PC-3 (cell line): ENCODE data around the gene DCANP1. TPM values are rescaled to one million over a fixed set of nuclear protein-coding genes. Genes with fewer than 3 reads are reported as not detected.

Source experiments
- ATAC-seq: fragments of 200-7000 bp; cut with Tn5 transposase; 2 replicates; pipeline ENCODE4 v1.9.1; 2020; ENCODE audit warnings: mild to moderate bottlenecking, moderate library complexity
- BruUV-seq: library from RNA; stranded (reverse); fragments of 400-500 nt; replicated peaks from 2 replicates; lab custom pipeline; 2021; lab: Mats Ljungman, UMichigan
- CTCF ChIA-PET: fragments of 300-600 bp; sonication (Branson Sonifier 250); formaldehyde crosslinking; loops from one replicate; lab custom pipeline; 2022; ENCODE audit warnings: antibody characterized with exemption; lab: Charles Lee
- POLR2A ChIA-PET: fragments of 300-600 bp; sonication (Branson Sonifier 250); formaldehyde crosslinking; loops from one replicate; lab custom pipeline; 2022; ENCODE audit warnings: antibody characterized with exemption; ENCODE audit not compliant: unreplicated experiment; lab: Charles Lee
- DNase-seq: peaks from one replicate; pipeline ENCODE4 v3.0.0-alpha.2; 2015
- H2AFZ ChIP-seq: fragments of 300-600 bp; sonication (generic); 2 replicates; pipeline ENCODE4 v1.6.0; 2016; ENCODE audit warnings: antibody characterized with exemption, low read length
- H3F3A ChIP-seq: fragments of 300-600 bp; sonication (generic); one replicate; pipeline ENCODE4 v1.6.0; 2017; ENCODE audit warnings: antibody characterized with exemption, low read length, control low read depth, mild to moderate bottlenecking; ENCODE audit not compliant: unreplicated experiment
- H3K27ac ChIP-seq: fragments of 300-600 bp; sonication (generic); 2 replicates; pipeline ENCODE4 v1.5.1; 2016; ENCODE audit warnings: mild to moderate bottlenecking, low read length
- H3K27me3 ChIP-seq: fragments of 300-600 bp; sonication (generic); 2 replicates; pipeline ENCODE4 v1.6.1; 2016; ENCODE audit warnings: low read length, mixed read lengths
- H3K36me3 ChIP-seq: fragments of 300-600 bp; sonication (generic); 2 replicates; pipeline ENCODE4 v1.6.1; 2016; ENCODE audit warnings: low read depth, mixed run types, low read length, mixed read lengths
- H3K4me1 ChIP-seq: fragments of 300-600 bp; sonication (generic); 2 replicates; pipeline ENCODE4 v1.5.1; 2016; ENCODE audit warnings: low read length; ENCODE audit not compliant: insufficient read depth
- H3K4me2 ChIP-seq: fragments of 300-600 bp; sonication (generic); 2 replicates; pipeline ENCODE4 v1.6.0; 2016; ENCODE audit warnings: low read length
- H3K4me3 ChIP-seq: fragments of 300-600 bp; sonication (generic); 2 replicates; pipeline ENCODE4 v1.5.1; 2016; ENCODE audit warnings: mild to moderate bottlenecking, low read length, mixed read lengths
- H3K79me2 ChIP-seq: fragments of 300-600 bp; sonication (generic); 2 replicates; pipeline ENCODE4 v1.6.1; 2017; ENCODE audit warnings: low read length, mixed read lengths
- H3K9ac ChIP-seq: fragments of 300-600 bp; sonication (generic); 2 replicates; pipeline ENCODE4 v1.6.0; 2016; ENCODE audit warnings: mild to moderate bottlenecking, low read length
- H3K9me2 ChIP-seq: fragments of 300-600 bp; sonication (generic); replicated peaks from 2 replicates; pipeline ENCODE4 v1.6.1; 2016; ENCODE audit warnings: mixed run types, low read length, mixed read lengths
- H3K9me3 ChIP-seq: fragments of 300-600 bp; sonication (generic); 2 replicates; pipeline ENCODE4 v1.6.1; 2016; ENCODE audit warnings: low read length, mixed read lengths
- H4K20me1 ChIP-seq: fragments of 300-600 bp; sonication (generic); 2 replicates; pipeline ENCODE4 v1.6.1; 2016; ENCODE audit warnings: low read length, mixed read lengths
- EZH2 ChIP-seq: fragments of 300-600 bp; sonication (generic); IDR thresholded peaks from one replicate; pipeline ENCODE4 v1.6.1; 2017; ENCODE audit warnings: antibody characterized with exemption, mild to moderate bottlenecking, low read length; ENCODE audit not compliant: unreplicated experiment
- EZH2phosphoT487 ChIP-seq: fragments of 300-600 bp; sonication (generic); IDR thresholded peaks from 2 replicates; pipeline ENCODE4 v1.6.1; 2018; ENCODE audit warnings: mild to moderate bottlenecking, antibody characterized with exemption, low read length, borderline replicate concordance
- intact Hi-C: fragments of 100-400 bp; cut with micrococcal nuclease; formaldehyde crosslinking; loops from 2 replicates; pipeline ENCODE4 v1.9.0; 2023
- total RNA-seq: library from RNA; depleted of rRNA; stranded (reverse); fragments of >200 nt; gene quantifications from 2 replicates; pipeline ENCODE4 v1.2.3, GENCODE V29; 2014
- TF ChIP-seq, protein P1 (sequence below): fragments of 300-600 bp; sonication (generic); conservative IDR thresholded peaks from 2 replicates; pipeline ENCODE4 v1.5.1; 2017; ENCODE audit warnings: antibody characterized with exemption, low read depth, mild to moderate bottlenecking, low read length

Gene DCANP1
- total RNA-seq, 1 experiment from 2014 or later, result not detected

DNA sequence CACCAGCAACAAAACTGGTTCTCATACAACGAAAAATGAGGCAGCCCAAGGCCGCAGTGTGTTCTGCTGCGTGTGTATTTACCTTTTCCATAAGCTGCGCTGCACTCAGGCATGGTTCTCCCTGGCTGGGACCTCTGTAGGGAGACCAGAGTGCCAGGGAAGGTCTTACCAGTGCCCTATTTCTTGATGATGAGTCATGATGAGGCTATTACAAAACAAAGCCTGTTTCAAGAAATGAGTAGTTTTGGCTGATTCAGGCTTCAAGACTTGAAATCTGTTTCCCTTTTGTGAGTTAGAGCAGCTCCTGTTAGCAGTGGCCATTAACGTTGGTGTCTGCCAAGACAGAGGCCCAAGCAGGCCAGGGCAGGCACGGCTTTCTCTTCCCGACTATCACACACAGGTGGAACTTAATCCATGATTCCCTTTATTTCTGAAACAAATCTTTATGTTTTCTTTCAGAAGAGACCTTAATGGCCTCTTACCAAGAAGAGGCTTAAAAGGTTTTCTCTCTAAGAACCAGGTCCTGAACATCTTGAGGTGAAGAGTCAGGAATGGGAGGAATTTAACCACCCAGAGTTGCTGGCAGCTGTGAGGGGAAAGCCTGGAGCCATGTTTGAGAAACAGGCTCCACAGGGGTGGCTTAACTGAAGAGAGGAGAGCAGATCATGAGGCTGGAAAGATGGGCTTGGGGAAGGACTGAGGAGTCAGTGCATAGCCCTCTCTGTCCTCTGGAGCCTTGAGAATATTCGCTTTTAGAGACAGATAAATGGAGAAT, 46.4 kb upstream of the DCANP1 start:
- H3F3A ChIP-seq, result no peaks in the 10 kb centered on the region
- peak overlapping the region; percentile 87 for H3K27ac ChIP-seq
- H3K9me2 ChIP-seq, result no peaks in the 10 kb centered on the region
- H2AFZ ChIP-seq, result peak overlapping the region; percentile 71
- no TSS peak for BruUV-seq
- no peaks in the 10 kb centered on the region for H3K27me3 ChIP-seq
- peaks cover 53% of the 10 kb centered on the region for H3K4me1 ChIP-seq
- H3K4me2 ChIP-seq, result peak overlapping the region; percentile 63
- H3K9ac ChIP-seq, result peak overlapping the region; percentile 36; the same call in 1 of the 2 replicates
- POLR2A ChIA-PET, result no interaction called here
- H3K9me3 ChIP-seq, result no peaks in the 10 kb centered on the region
- CTCF ChIA-PET, result no interaction called here
- intact Hi-C loops, result no loop called here
- ATAC-seq (peak; percentile 71), DNase-seq (peak; percentile 86)
- no peaks in the 10 kb centered on the region for H3K36me3 ChIP-seq
- no peaks in the 10 kb centered on the region for H3K79me2 ChIP-seq
- H3K4me3 ChIP-seq, result no peak overlapping the region
- TF ChIP-seq EZH2phosphoT487 (no peak), EZH2 (no peak)
- TF ChIP-seq, protein P1, sequence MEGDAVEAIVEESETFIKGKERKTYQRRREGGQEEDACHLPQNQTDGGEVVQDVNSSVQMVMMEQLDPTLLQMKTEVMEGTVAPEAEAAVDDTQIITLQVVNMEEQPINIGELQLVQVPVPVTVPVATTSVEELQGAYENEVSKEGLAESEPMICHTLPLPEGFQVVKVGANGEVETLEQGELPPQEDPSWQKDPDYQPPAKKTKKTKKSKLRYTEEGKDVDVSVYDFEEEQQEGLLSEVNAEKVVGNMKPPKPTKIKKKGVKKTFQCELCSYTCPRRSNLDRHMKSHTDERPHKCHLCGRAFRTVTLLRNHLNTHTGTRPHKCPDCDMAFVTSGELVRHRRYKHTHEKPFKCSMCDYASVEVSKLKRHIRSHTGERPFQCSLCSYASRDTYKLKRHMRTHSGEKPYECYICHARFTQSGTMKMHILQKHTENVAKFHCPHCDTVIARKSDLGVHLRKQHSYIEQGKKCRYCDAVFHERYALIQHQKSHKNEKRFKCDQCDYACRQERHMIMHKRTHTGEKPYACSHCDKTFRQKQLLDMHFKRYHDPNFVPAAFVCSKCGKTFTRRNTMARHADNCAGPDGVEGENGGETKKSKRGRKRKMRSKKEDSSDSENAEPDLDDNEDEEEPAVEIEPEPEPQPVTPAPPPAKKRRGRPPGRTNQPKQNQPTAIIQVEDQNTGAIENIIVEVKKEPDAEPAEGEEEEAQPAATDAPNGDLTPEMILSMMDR, result no peak
- H4K20me1 ChIP-seq, result no peaks in the 10 kb centered on the region

DNA sequence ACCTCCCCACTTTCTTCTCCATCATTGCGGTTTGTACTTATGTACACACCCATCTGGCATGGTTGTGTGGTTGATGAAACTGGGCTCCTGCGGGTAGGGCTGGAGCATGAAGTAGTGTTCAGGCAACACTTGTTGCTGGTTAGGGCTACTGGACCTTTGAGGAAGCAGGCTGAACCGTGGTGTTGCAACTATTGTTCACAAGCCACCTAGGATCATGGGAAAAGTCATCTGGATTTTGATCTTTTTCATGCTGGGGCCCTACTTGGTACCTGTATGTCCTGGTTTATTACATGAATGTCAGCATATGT, 45.1 kb upstream of the DCANP1 start:
- H3K9me3 ChIP-seq, result no peaks in the 10 kb centered on the region
- H3K79me2 ChIP-seq, result no peaks in the 10 kb centered on the region
- intact Hi-C loops, result no loop called here
- H3K4me3 ChIP-seq, result no peak overlapping the region
- H3K27ac ChIP-seq, result peak overlapping the region; percentile 87
- POLR2A ChIA-PET, result no interaction called here
- peak overlapping the region; percentile 63 for H3K4me2 ChIP-seq
- no peaks in the 10 kb centered on the region for H3K36me3 ChIP-seq
- DNase-seq, result peak; percentile 73
- no peaks in the 10 kb centered on the region for H4K20me1 ChIP-seq
- ATAC-seq, result peak; percentile 16
- TF ChIP-seq EZH2phosphoT487 (no peak), EZH2 (no peak)
- TF ChIP-seq, protein P1, result no peak
- H3K27me3 ChIP-seq, result no peaks in the 10 kb centered on the region
- no peaks in the 10 kb centered on the region for H3F3A ChIP-seq
- no peaks in the 10 kb centered on the region for H3K9me2 ChIP-seq
- CTCF ChIA-PET, result no interaction called here
- H2AFZ ChIP-seq, result no peak overlapping the region
- no TSS peak for BruUV-seq
- H3K9ac ChIP-seq, result no peak overlapping the region
- peaks cover 47% of the 10 kb centered on the region for H3K4me1 ChIP-seq

DNA sequence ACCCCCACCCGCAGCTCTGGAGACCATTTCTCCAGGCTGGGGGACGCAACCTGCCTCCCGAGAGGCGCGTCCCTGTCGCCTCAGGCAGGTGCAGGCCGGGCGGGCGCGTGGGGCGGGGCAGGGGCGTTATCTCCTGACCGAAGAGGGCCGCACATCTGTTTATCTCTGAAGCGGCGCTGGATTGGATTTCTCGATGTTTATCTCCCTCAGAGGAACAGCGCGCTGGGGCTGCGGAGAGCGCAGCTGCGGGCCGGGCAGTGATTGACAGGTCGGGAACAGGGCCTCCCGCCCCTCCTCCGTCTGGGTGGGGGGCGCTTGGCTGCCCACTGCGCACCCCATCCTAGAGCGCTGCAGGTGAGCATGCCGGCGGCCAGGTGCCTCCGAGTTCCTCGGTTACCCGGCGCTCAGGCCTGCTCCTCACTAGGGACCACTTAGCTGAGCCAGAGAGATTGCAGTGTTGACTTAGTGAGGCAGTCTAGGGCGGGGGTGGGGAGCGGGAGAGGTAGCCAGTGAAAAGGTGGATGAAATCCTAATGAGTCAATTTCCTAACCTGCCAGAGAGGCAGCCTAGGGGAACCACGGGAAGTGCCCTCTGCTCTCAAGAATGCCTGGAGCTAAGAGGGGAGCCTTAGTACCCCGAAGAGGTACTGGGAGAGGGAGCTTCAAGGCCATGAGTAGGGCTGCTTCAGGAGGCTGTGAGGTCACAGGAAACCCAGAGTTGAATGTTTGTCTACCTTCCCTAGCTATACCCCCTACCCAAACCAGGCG, 44.6 kb upstream of the DCANP1 start:
- H3K4me3 ChIP-seq, result no peak overlapping the region
- no peaks in the 10 kb centered on the region for H3K27me3 ChIP-seq
- intact Hi-C loops, result no loop called here
- ChIA-PET CTCF (no interaction called here), POLR2A (no interaction called here)
- H2AFZ ChIP-seq, result no peak overlapping the region
- no TSS peak for BruUV-seq
- TF ChIP-seq EZH2 (no peak), EZH2phosphoT487 (no peak)
- TF ChIP-seq, protein P1, result no peak
- peaks cover 47% of the 10 kb centered on the region for H3K4me1 ChIP-seq
- no peak overlapping the region for H3K9ac ChIP-seq
- H3K4me2 ChIP-seq, result peak overlapping the region; percentile 63
- no peaks in the 10 kb centered on the region for H4K20me1 ChIP-seq
- H3K36me3 ChIP-seq, result no peaks in the 10 kb centered on the region
- H3K27ac ChIP-seq, result peak overlapping the region; percentile 87
- ATAC-seq, result peak; percentile 64
- DNase-seq, result peak; percentile 80
- H3K9me2 ChIP-seq, result no peaks in the 10 kb centered on the region
- H3K79me2 ChIP-seq, result no peaks in the 10 kb centered on the region
- H3F3A ChIP-seq, result no peaks in the 10 kb centered on the region
- H3K9me3 ChIP-seq, result no peaks in the 10 kb centered on the region
